HG02678 (cell line): ENCODE measurements around the gene GET3.

Experiments
- ATAC-seq: cut with Tn5 transposase; IDR thresholded peaks from one replicate; pipeline ENCODE4 v1.9.1; 2021; ENCODE audit warnings: mild to moderate bottlenecking, moderate library complexity; ENCODE audit not compliant: unreplicated experiment

Gene GET3

DNA sequence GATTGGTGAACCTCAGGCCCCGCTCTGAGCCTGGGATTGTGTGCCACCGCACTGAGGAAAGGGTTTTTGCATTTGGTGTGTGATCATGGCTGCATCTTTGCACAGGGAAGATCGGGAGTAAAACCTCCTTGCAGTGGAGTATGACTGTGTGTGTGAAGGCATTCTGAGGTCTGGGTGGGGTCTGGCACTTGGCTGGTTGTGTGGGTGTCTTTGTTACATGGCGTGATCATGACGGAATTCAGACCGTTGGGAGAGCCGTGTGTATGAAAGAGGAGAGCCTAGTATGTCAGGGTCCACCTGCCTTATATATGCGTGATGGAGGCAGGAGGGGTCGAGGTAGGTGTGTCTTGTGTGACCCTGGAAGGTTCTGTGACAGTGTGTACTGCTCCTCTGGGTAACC, 13.6 kb downstream of the GET3 start:
- ATAC-seq, result no peak

DNA sequence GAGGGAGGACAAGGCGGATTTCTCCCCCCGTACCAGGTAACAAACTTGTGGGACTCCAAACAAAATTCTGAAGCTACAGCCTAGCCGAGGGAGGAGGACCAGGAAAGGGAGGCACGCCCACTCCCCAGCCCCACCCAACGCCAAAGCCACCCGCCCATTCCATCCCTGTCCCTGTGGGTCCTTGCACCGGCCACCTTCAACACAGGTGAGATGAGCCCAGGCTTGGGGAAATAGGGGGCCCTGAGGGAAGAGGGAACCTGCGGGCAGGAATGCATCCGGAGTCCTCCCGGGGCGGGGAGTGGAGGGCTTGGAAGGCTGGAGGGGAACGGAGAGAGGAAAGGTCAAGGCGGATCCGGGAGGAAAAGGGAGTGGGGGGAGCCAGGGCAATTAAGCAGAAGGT, 14.3 kb downstream of the GET3 start, which contains the start of gene BEST2:
Gene BEST2, plus strand, starts transcription at position 157 of the 400 bp plus-strand sequence. CDS start 802 bp downstream, outside the sequence.
- no peak for ATAC-seq

DNA sequence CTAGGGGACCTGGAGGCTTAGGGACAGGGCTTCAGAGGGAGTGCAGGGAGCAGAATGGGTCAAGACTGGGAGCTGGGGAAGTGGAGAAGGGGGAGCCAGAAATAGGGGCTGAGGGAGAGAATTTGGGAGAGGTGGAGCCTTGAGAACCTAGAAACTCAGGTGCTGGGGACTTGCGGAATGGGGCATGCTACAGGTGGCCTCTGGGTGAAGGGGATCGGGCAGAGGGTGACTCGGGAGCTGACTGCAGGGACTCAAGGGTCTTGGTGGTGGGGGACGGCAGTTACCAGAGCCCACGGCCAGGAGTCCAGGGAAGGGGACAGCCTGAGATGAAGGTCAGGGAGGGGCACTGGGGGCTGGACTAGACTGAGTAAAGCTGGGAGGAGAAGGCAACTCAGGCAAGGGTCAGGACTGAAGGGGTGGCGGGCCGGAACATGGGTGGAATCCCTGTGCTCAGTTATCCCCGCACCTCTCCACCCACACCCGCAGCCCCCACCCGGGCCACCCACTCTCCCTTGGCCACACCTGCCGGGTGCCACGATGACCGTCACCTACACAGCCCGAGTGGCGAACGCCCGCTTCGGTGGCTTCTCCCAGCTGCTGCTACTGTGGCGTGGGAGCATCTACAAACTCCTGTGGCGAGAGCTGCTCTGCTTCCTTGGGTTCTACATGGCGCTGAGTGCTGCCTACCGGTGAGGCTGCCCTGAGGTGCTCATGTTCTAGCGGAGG, 14.9 kb downstream of the GET3 start:
- ATAC-seq, result no peak

DNA sequence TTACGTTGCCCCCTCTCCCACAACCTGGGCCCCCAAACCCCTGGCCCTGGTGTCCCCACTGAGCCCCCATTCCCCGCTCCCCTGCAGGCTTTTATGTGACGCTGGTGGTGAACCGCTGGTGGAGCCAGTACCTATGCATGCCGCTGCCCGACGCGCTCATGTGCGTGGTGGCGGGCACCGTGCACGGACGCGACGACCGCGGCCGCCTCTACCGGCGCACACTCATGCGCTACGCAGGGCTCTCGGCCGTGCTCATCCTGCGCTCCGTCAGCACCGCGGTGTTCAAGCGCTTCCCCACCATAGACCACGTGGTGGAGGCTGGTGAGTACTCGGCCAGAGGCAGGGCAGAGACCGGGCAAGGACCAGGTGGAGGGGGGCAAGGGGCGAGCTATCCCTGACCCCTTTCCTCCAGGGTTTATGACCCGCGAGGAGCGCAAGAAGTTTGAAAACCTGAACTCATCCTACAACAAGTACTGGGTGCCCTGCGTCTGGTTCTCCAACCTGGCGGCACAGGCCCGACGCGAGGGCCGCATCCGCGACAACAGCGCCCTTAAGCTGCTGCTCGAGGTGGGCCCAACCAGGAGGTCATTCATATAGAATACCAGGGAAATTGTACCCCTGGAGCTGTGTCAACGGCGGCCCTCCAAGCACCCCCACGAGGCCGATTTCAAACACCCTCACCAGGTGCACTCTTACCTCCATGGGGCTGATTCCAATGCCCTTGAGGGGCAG, 17.3 kb downstream of the GET3 start:
- ATAC-seq, result no peak

DNA sequence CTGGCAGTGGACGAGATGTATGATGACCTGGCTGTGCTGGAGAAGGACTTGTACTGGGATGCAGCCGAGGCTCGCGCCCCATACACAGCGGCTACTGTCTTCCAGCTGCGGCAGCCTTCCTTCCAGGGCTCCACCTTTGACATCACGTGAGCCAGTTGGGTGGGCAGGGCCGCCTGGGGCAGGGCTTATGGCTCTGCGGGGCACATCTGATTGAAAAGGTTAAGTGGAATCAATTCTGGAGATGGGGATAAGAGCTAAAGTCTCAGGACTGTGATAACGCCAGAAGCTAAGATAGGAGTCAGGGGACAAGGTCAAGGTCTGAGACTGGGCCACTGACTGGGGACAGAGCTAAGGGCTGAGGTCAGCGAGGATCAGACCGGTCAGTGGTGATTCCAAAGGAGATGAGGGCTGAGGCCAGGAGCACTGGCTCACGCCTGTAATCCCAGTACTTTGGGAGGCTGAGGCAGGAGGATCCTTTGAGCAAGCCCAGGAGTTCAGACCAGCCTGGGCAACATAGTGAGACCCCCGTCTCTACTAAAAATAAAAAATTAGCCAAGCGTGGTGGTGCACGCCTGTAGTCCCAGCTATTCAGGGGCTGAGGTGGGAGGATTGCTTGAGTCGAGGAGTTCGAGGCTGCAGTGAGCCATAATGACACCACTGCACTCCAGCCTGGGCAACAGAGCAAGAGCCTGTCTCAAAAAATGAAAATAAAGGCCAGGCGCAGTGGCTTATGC, 19.0 kb downstream of the GET3 start:
- ATAC-seq, result no peak

DNA sequence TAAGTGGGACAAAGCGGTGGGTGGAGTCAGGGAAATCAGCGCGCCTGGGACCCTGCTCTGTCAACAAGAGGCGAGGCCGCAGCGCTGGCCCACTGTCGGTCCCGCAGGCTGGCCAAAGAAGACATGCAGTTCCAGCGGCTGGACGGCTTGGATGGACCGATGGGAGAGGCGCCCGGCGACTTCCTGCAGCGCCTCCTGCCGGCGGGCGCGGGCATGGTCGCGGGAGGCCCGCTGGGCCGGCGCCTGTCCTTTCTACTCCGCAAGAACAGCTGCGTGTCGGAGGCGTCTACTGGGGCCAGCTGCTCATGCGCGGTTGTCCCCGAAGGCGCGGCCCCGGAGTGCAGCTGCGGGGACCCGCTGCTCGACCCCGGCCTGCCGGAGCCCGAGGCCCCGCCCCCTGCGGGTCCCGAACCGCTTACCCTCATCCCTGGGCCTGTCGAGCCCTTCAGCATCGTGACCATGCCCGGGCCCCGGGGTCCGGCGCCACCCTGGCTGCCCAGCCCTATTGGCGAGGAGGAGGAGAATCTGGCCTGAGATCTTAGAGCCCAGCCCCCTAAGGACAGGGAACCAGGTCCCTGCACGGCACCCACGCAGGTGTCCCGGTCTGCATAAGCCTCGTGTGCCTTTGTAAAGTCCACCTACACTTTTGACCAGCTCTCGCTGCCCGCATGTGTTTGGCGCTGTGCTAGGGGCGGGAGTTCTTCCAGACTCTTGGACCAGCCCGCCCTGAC, 20.4 kb downstream of the GET3 start:
- no peak for ATAC-seq

DNA sequence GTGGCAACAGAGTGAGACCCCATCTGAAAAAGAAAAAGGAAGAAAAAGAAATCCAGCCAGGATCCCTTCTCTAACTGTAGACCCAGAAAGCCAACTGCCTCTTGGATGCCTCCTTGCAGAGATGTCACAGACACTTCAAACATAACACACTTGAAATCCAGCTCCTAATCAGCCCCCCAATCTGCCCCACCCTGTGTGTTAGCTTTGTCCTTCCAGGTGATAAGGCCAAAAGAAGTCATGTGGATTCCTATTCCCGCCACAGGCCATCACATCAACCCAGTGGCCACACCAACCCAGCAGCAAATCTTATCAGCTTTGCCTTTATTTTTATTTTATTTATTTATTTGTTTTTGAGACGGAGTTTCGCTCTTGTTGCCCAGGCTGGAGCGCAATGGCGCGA, 22.4 kb downstream of the GET3 start:
- no peak for ATAC-seq

DNA sequence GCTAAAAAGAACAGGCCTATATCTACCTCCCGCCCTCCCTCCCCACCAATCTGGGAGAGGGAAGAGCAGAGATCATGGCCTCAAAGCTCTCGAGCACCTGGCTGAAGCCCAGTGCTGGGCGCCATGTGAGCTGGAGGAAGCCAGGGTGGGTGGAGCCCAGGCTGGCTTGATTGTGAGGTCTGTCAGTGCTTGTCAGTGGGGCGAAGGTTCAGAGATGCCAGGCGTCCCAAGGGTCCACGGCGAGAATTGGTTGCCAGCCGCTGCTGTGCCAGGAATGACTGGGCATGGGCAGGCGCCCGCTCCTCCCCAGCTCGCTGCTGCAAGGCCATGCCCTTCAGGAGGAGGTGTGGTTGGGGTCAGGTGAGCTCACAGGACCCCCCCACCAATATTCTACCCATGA, 25.8 kb downstream of the GET3 start:
- no peak for ATAC-seq

DNA sequence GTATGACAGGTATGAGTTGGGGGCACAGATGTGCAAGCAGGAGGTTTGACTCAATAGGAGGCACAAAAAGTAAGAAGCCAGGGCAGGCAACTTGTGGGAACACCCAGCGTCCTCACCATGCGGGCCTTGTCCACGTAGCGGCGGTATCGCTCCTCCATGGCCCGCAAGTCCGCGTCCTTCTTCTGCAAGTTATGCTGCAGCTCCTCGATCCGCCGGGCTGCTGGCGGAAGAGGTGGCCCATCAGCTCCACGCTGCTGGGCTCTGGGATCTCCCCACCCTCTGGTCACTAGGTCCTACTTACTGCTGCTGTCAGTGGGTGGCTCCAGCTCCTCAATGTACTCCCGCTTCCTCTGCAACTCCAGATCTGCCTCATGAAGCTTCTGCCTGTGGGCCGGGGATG, 27.4 kb downstream of the GET3 start:
- ATAC-seq, result no peak

DNA sequence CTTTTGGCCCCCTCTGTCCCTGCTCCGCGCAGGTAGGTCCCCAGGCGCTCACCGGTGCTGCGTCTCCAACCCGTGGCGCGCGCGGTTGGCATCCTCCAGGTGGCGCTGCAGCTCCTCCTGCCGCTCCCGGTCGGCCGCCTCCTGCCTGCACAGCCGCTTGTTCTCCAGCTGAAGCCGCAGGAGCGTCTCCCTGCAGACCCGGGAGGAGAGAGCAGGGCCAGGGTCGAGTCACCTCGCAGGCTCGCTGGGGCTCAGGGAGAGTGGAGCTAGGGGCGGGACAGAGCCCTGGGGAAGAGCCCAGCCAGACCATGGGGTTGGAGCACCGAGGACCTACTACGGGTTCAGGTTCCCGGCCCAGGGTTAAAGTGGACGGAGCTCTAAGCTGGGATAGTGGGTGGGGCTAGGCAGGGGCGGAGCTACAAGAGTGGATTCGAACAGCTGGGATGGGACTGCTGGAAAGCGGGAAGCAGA, 28.8 kb downstream of the GET3 start:
- ATAC-seq, result no peak

DNA sequence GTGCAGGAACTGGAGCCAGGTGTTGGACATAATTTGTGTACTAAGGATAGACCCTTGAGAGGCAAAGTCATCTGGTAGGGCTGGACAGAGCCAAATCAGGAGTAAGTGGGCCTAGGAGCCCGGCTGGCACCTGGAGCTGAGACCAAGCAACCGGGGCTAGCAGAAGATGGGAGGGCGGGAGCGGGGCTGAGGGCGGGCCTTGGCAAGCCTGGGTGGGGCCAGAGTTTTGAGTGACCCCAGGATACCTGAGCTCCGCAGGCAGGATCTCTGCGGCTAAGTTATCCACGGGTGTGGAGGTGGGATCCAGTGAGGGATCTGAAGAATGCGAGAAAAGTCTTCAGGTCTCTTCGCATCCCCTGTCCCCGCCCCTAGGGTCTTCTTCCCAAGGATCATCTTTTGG, 29.9 kb downstream of the GET3 start:
- ATAC-seq, result no peak

DNA sequence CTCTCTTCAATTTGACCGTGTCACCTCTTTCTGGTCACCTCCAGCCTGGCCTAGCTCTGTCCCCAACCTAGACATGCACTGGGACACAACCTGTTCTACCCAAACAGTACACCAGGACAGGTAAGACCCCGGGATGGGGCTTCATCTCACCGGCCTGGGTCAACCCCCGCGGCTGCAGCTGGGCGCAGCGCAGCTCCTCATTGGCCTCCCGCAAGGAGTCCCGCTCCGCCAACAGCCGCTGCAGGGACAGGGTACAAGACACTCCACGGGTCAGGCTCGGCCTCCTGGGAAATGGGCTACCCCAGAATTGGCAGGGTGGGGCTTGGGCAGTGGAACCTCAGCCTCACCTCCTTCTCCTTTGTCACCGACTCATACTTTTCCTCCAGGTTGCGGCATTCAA, 30.4 kb downstream of the GET3 start:
- no peak for ATAC-seq

DNA sequence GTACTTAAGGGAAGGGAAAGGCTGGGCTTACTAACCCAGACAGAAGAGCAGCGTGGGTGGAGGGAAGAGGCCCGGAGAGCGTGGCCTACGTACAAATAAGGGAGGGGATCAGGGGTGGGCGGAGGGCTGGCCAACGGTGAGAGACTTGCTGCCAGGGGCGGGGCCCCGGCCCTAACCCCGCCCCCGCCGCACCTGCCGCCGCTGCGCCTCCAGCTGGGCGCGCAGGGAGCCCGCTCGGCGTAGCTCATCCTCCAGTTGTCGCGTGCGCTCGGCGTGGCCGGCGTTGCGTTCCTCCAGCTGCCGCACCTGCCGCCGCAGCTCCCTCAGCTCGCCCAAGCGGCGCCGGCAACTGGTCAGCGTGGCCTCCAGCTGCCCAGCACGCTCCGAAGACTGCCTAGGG, 32.4 kb downstream of the GET3 start:
- no peak for ATAC-seq

DNA sequence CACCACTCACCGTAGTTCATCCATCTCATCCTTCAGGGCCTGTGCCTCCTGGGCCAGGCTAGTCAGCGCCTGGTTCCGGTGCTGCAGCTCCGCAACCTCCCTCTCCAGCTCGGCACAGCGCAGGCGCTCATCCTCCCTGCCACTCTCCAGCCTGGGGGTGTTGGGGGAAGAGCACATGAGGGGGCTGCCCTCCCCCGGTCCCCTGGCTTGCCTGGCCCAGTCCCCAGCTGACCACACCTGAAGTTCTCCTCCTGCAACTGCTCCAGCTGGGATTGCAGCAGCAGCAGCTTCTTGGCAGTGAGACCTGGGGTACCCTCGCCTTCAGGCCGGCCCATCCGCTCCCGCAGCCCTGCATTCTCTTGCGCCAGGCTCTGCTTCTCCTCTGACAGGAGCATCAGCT, 33.6 kb downstream of the GET3 start:
- no peak for ATAC-seq

DNA sequence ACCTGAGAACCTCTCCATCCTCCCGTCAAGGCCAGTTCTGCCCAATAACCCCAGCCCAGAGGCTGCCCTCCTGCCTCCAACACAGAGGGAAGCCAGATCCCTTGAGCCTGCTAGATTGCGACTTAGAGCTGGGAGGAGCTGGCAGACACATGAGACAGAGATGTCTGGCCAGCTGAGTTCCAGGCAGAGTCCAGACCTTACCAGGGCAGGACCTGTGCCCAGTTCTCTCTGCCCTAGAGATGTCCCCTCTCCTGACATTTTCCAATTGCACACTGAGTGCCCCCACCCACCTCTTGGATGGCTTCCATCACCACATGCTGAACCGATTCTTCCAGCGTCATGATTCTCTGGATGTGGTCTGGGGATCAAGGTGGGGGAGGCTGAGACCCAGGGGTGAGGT, 35.0 kb downstream of the GET3 start:
- no peak for ATAC-seq

DNA sequence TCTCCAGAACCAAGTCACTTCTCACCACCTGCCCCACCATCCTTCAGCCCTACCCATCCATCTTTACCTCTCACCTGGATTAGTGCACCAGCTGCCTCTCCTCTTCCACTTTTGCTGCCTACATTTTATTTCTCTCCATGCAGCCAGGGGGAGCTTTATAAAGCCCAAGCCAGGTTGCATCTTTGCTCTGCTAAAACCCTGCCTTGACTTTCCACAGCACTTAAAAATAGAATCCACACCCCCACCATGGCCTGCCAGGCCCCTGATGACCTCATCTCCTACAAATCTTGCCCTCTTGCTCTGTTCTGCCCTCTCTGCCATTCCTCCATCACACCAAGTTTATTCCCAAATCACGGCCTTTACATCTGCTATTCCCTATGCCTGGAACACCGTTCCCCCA, 36.3 kb downstream of the GET3 start:
- ATAC-seq, result no peak

DNA sequence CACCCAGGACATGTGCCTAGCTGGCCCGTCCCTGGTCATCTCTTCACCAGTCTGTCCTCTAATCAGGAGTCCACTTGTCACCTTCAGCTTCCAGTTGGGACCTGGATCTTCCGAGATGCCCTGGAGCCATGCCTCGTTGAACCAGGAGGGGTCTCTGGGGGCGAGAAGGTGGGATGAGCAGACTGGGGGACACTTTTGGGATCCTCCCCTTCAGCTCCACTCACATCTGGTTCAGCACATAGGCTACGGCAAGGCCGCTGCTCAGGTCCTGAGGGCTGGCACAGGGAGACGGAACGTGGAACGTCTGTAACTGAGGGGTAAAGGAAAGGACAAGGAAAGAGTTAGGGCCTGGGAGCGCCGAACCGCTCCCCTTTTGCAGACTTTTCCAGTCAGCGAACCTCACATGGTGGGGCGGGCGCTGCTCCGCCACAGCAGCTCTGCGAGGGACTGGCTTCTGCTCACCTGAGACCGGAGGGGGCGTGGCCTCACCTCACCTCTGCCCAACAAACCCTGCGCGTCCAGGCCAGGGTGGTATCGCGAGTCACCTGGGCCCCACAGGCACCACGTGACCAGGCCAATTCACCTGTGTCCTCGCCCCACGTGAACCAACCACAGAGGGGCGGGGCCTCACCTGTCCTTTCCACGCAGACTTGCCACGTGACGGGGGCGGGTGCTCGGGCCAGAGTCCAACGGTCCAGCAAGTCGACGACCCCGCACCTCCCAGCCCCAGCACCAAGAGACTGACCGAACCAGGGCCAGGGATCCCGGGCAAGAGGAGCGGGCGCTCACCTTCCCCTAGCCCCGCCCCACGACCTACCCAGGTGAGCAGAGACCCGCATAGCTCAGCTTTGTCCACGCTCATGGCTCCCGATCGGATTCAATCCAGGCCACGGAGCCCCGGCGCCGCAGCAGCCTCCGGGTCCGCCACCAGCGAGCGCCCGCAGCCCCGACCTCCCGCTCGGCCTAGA, 37.6 kb downstream of the GET3 start, which contains the start of gene HOOK2:
Gene HOOK2, minus strand, starts transcription at position 965 of the 968 bp plus-strand sequence. Its CDS starts 103 bp downstream, at position 862.
- peak; percentile 7 for ATAC-seq

DNA sequence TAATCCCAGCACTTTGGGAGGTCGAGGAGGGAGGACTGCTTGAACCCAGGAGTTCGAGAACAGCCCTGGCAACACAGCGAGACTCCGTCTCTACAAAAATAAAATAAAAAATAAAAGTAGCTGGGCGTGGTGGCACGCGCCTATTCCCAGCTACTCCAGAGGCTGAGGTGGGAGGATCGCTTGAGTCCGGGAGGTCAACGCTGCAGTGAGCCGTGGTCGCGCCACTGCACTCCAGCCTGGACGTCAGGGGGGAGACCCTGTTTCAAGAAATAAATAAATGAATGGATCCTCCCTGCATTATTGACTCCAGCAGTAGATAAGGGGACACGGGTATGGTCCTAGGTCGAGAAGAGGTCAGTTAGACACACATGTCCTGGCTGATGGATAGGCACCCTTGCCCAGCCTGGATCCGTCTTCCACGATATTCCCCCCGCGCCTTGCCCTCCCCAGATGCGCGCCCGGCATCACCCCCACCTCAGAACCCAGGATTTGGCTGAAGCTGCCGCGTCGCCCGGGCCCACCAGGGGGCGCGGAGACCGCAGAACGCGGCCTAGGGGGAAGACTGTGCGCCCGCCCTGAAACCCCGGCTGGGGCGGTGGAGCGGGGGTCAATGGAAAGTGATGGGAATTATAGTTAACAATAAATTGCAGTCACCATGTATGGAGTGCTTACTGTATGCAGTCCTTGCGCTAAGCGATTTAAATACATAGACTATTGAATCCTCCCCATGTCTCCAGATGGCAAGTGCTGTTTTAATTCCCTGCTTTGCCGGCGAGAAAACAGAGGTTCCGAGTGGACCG, 40.1 kb downstream of the GET3 start:
- ATAC-seq, result no peak
